HFF-Myc (cell line): ENCODE measurements around the gene SLC6A8.

ENCODE experiments used
- DNase-seq: peaks from one replicate; pipeline ENCODE4 v3.0.0-alpha.2; 2011; ENCODE audit warnings: low read depth; ENCODE audit errors: extremely low read depth
- H3K4me3 ChIP-seq: replicated peaks from 2 replicates; pipeline ENCODE4 v1.5.1; 2011; ENCODE audit warnings: low read depth, mild to moderate bottlenecking, control low read depth, low read length
- CTCF ChIP-seq: IDR thresholded peaks from 2 replicates; pipeline ENCODE4 v1.5.1; 2012; ENCODE audit warnings: mild to moderate bottlenecking, low read depth, low read length, control low read depth; ENCODE audit errors: missing control alignments

Gene SLC6A8

GRCh38 chrX:153640736-153641575 is 46.8 kb upstream of the SLC6A8 start:
- TF ChIP-seq CTCF, result no peak
- H3K4me3 ChIP-seq, result no peak overlapping the region
- no peak for DNase-seq

- no peak overlapping the region for H3K4me3 ChIP-seq
Observed at GRCh38 chrX:153641627-153642026, 46.1 kb upstream of the SLC6A8 start.

GRCh38 chrX:153642051-153642654 is 45.6 kb upstream of the SLC6A8 start:
- DNase-seq, result no peak
- no peak overlapping the region for H3K4me3 ChIP-seq
- no peak for TF ChIP-seq CTCF

More at GRCh38 chrX:153641627-153642026, 46.1 kb upstream of the SLC6A8 start:
- no peak for DNase-seq
- no peak for TF ChIP-seq CTCF

GRCh38 chrX:153642655-153643430 is 44.9 kb upstream of the SLC6A8 start:
- no peak for DNase-seq
- TF ChIP-seq CTCF, result no peak
- no peak overlapping the region for H3K4me3 ChIP-seq

- TF ChIP-seq CTCF, result no peak
- no peak for DNase-seq
- H3K4me3 ChIP-seq, result no peak overlapping the region
Observed at GRCh38 chrX:153643431-153644351, 44.0 kb upstream of the SLC6A8 start.
